Astrocyte (in vitro differentiated cells and primary cell): ENCODE data around the gene HM13.

ENCODE experiments used
- CTCF ChIP-seq: IDR thresholded peaks from 2 replicates; pipeline ENCODE4 v1.5.1; 2011; ENCODE audit warnings: low read depth, mild to moderate bottlenecking, inconsistent platforms, low read length, moderate library complexity; ENCODE audit not compliant: insufficient read depth
- EZH2 ChIP-seq: IDR thresholded peaks from 2 replicates; pipeline ENCODE4 v1.6.1; 2012; ENCODE audit warnings: mild to moderate bottlenecking, low read length, inconsistent platforms; ENCODE audit not compliant: insufficient read depth

GRCh38 chr20:31472395-31473330 lies 41.6 kb upstream of the HM13 start:
- no peak for TF ChIP-seq EZH2
- no peak for TF ChIP-seq CTCF
